Esophagus muscularis mucosa (tissue), 3 donors: ENCODE data around the gene ABTB2.

Source experiments
- CTCF ChIP-seq, 3 experiments: fragments of 200-600 bp in 2 of 3; fragments of 450-650 bp in 1 of 3; sonication (generic) in 2 of 3; IDR thresholded peaks; one replicate each; pipeline ENCODE4 v1.5.1; 2017 to 2019; ENCODE audit warnings: antibody characterized with exemption in 3 of 3, mild to moderate bottlenecking in 2 of 3, moderate library complexity in 1 of 3
- POLR2A ChIP-seq: fragments of 450-650 bp; IDR thresholded peaks from one replicate; pipeline ENCODE4 v1.6.1; 2017; ENCODE audit warnings: antibody characterized with exemption, moderate library complexity, mild to moderate bottlenecking, low read depth

GRCh38 chr11:34179026-34179675 lies 178.7 kb downstream of the ABTB2 start:
- TF ChIP-seq CTCF (IDR thresholded peaks at IDR 0.05) (no peak), POLR2A (no peak)
